GM12872 (cell line): ENCODE results near the gene CCDC24.
A peak's percentile ranks its signal among the peaks of the same experiment; 100 is the strongest.

Experiments used
- TF ChIP-seq, protein P1 (sequence below): IDR thresholded peaks from 3 replicates; pipeline ENCODE4 v1.5.1; 2011; ENCODE audit warnings: low read depth, mild to moderate bottlenecking, low read length, moderate library complexity; ENCODE audit not compliant: insufficient read depth

The CCDC24 gene

DNA sequence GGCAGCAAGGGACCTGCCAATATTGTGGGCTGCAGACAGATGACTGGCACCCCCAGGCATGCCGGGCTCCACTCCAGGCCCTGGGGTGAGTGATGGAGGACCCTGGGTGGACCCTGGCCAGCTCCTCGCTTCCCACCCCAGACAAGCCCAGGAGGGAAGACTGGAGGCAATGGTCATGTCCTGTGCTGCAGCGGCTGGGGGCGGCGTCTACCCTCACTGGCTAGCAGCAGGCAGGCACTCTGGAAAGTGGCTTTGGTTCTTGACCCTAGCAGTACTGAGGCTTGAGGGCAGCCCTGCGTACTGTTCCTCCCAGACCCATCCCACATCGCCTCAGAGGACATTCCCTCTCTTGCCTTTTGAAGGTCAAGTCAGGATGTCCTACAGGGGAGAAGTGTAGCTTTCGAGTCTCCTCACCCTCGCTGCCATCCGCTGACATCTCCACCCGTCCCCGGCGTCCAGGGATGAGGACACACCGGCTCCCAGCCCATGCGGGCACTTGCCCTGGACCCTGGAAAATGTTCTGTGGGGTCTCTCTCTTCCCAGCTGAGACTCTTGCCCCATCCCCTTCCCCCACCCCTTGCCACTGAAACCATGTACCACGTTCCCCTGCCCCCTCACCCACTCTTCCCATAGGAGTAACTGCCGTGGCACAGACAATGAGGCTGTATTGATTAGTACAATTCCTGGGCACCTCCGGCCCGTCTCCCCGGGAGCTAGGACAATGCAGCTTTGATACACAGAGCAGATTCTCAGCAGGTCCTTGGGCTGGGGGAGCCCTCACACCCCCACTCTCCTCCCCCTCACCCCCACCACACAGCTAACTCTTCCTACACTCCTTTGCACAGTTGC lies 24.9 kb downstream of the CCDC24 start:
- TF ChIP-seq, protein P1, sequence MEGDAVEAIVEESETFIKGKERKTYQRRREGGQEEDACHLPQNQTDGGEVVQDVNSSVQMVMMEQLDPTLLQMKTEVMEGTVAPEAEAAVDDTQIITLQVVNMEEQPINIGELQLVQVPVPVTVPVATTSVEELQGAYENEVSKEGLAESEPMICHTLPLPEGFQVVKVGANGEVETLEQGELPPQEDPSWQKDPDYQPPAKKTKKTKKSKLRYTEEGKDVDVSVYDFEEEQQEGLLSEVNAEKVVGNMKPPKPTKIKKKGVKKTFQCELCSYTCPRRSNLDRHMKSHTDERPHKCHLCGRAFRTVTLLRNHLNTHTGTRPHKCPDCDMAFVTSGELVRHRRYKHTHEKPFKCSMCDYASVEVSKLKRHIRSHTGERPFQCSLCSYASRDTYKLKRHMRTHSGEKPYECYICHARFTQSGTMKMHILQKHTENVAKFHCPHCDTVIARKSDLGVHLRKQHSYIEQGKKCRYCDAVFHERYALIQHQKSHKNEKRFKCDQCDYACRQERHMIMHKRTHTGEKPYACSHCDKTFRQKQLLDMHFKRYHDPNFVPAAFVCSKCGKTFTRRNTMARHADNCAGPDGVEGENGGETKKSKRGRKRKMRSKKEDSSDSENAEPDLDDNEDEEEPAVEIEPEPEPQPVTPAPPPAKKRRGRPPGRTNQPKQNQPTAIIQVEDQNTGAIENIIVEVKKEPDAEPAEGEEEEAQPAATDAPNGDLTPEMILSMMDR: no peak

DNA sequence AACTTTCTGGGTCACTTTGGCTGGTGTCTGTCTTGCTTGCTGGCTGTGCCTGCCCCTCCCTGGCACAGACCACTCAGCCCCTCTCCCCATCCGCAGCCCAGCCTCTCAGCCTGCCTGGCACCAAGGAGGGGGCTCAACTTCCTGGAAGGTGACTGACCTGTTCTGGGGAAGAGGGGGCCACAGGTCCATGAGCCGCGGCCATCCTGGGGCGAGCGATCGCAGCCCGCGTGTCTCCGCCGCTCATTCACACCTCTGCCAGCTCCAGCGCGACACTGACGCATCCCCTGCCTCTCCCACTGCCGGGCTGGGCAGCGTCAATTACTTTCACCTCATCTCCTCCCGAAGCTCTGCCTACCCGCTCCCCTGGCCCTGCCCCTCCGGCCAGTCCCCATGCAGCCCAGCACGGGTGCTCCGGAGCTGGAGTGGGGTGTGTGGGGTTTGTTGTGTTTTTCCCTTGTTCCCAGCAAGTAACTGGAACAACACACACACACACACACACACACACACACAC lies 25.5 kb downstream of the CCDC24 start:
- TF ChIP-seq, protein P1: no peak

DNA sequence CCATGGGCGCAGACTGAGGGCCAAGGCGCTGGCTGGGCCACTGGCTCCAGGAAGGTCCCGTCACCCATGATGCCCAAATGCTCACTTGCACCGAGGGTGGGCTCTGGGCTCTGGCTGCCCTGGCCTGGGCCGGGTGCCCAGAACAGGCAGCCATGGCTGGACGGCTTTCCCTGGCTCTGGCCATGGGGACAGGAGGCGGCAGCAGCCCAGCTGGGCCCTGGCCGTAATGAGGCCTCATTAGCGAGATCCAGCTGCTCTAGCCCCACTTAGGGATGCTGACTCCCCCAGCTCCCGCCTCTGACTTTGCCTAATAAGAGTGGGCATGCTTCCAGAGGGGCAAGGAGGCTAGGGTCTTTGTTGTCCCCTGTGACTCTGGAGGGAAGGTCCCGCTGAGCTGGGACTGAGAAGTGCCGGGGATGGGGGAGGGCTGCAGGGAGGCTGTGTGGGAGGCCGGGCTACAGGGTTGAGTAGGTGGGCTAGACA lies 28.1 kb downstream of the CCDC24 start:
- TF ChIP-seq, protein P1: no peak

DNA sequence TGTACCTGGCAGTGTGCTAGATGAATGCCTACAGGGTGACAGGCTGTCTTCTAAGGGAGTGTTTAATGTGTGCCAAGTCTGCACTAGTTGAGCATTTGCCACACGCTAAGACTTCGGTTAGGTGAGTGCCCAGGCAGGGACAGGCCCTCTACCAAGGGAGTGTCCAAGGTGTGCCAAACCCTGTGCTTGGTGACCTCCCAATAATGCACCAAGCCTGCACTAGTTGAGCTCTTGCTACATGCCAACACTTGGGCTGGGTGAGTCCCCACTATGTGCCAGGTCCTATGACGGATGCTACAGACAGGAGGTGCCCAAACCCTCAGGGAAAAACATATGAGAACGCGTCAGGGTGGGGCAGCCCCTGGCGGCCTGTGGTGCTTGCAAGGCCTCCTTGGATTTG lies 29.1 kb downstream of the CCDC24 start:
- TF ChIP-seq, protein P1: no peak

DNA sequence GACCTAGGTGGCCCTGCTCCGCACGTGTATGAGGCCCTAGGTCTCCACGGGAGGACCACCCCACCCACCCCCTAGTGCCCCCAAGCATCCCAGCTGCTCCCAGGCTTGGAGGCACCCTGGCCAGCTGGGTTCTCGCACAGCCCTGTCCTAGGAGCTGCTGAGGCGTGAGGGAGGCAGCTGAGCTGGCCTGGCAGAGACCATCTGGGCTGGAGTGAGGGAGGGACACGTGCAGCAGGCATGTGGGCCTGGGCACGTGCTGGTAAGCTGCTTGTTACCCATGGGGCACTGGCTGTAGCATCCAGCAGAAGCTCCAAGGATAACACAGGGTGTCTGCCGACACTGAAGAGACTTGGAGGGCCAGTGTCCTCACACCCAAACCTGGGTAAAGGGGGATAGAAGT lies 29.8 kb downstream of the CCDC24 start:
- TF ChIP-seq, protein P1: no peak

DNA sequence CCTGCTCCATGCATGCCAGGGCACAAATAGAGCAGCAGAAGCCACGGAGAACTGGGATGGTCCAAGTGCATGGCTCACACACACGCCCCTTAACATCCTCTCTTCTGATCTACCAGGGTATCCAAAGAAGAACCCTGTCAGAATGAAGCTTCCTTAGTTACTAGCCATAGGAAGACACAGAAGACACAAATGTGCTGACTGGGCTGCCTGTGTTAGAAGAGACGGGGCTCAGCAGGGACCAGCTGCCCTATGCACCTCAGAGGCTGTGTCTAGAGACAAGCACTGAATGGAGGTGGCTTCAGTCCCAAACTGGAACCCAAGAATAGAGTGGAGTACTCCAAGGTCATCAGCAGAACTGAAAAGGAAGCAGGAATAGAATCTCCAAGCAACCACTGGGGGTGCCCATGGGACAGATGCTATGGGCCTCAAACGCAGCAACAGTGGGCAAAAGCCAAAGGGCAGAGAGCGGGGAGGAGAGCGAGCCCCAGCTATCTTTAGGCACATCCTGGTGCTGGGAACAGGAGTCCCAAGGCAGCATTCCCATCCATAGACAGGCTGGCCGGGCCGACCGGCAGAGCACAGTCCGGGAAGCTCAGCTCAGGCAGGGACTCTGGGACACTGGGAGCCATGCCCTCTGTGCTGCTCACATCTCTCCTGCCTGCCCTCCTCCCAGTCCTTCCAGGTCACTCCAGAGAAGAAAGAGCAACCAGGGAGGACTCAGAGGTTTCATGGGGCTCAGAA lies 30.4 kb downstream of the CCDC24 start:
- TF ChIP-seq, protein P1: 0 out of 3 replicates have a peak, but pooled peaks have one; percentile 6

DNA sequence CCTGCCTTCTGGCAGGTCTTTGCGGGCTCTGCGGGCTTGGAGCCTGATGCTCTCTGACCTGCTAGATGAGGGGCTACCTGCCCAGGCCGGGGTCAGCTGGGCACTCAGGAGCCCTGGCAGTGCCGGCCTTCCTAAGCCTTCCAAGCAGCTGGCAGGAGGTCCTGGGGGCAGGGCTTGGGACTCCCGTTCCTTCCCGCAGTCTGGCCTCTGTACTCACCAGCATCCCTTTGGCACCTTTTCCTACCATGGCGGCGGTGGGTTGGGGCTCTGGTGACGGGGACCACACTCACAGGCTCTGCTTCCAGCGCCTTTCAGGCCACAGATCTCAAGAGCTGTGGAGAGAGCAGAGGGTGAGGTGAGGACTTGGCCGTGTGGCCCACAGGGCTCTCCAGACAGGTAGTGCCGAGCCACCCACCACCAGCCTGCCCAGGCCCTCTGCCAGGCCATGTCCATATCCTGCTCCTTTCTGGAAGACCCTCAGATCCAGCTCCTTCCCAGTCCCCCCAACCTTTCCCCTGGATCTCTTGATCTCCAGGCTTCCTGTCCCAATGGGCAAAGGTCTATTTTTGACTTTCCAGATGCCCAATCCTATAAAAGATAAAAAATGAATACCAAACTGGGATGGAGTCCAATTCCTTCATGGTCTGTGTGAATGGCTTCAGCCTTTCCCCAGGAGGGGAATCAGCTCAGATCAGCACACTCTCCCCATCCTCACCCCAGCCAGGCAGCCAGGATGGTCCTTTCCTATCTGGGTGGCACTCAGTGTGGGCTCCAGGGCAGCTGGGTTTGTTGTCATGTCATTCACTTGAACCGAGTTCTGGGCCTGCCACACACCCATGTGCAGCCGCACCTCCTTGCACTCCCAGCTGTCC lies 32.9 kb downstream of the CCDC24 start:
- TF ChIP-seq, protein P1: no peak
